Ishikawa (cell line): ENCODE results near the gene CCDC70.
A peak's percentile ranks its signal among the peaks of the same experiment; 100 is the strongest.

ENCODE experiments used
- CEBPB ChIP-seq: IDR thresholded peaks from 2 replicates; pipeline ENCODE4 v1.6.1; 2012
- CREB1 ChIP-seq: IDR thresholded peaks from 2 replicates; pipeline ENCODE4 v1.6.1; 2012; ENCODE audit warnings: low read depth
- EGR1 ChIP-seq: IDR thresholded peaks from 2 replicates; pipeline ENCODE4 v1.6.1; 2012
- EP300 ChIP-seq: IDR thresholded peaks from 2 replicates; pipeline ENCODE4 v1.6.1; 2012; ENCODE audit warnings: borderline replicate concordance
- FOXM1 ChIP-seq: IDR thresholded peaks from 2 replicates; pipeline ENCODE4 v1.6.1; 2012; ENCODE audit warnings: low read depth, borderline replicate concordance
- NFIC ChIP-seq: IDR thresholded peaks from 2 replicates; pipeline ENCODE4 v1.6.1; 2012
- RAD21 ChIP-seq: IDR thresholded peaks from 2 replicates; pipeline ENCODE4 v1.6.1; 2012; ENCODE audit warnings: low read depth
- TAF1 ChIP-seq: IDR thresholded peaks from 2 replicates; pipeline ENCODE4 v1.6.1; 2012; ENCODE audit warnings: low read depth, mild to moderate bottlenecking
- TCF12 ChIP-seq: IDR thresholded peaks from 2 replicates; pipeline ENCODE4 v1.6.1; 2012; ENCODE audit warnings: low read depth
- TEAD4 ChIP-seq: IDR thresholded peaks from 2 replicates; pipeline ENCODE4 v1.6.1; 2012
- YY1 ChIP-seq: IDR thresholded peaks from 2 replicates; pipeline ENCODE4 v1.6.1; 2012; ENCODE audit warnings: low read depth
- ZBTB7A ChIP-seq: IDR thresholded peaks from 2 replicates; pipeline ENCODE4 v1.6.1; 2012; ENCODE audit warnings: low read depth
- TF ChIP-seq, protein P1 (sequence below): IDR thresholded peaks from 2 replicates; pipeline ENCODE4 v1.6.1; 2012
- TF ChIP-seq, protein P2 (sequence below): IDR thresholded peaks from 2 replicates; pipeline ENCODE4 v1.6.1; 2012
- TF ChIP-seq, protein P3 (sequence below): IDR thresholded peaks from 2 replicates; pipeline ENCODE4 v1.6.1; 2012; ENCODE audit warnings: low read depth, mild to moderate bottlenecking

CCDC70 gene

DNA sequence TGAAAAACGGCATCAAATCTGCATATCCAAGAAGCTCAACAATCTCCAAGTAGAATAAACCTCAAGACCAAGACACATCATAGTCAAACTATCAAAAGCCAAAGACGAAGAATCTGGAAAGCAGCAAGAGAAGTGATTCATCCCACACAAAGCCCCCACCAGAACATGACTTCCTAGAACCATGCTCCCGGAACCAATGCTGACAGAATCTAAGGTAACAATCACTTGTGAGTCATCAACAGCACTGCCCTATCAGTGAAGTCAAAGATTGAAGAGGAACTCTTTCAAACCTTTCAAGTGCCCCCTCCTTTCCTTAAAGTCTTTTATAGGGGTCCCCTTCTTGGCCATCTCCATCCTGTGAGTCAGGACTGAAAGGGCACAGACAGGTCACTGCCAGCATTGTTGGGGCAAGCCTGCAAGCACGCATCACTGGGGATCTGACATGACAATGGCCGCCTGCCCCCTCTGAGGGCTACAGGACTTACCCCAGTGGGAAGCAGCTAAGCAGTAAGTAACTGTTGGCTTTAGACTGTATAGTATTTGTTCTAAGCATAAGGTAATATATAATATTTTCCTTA, at the start of gene CCDC70:
Gene CCDC70 (plus strand): TSS at position 247 of the 578 bp plus-strand sequence. CDS start 3,443 bp downstream, outside the sequence.
- no peak for TF ChIP-seq TEAD4
- TF ChIP-seq, protein P1, sequence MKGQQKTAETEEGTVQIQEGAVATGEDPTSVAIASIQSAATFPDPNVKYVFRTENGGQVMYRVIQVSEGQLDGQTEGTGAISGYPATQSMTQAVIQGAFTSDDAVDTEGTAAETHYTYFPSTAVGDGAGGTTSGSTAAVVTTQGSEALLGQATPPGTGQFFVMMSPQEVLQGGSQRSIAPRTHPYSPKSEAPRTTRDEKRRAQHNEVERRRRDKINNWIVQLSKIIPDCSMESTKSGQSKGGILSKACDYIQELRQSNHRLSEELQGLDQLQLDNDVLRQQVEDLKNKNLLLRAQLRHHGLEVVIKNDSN, result no peak
- no peak for TF ChIP-seq TCF12
- no peak for TF ChIP-seq CEBPB
- no peak for TF ChIP-seq EP300
- no peak for TF ChIP-seq FOXM1
- no peak for TF ChIP-seq ZBTB7A
- no peak for TF ChIP-seq TAF1
- TF ChIP-seq CREB1, result no peak

DNA sequence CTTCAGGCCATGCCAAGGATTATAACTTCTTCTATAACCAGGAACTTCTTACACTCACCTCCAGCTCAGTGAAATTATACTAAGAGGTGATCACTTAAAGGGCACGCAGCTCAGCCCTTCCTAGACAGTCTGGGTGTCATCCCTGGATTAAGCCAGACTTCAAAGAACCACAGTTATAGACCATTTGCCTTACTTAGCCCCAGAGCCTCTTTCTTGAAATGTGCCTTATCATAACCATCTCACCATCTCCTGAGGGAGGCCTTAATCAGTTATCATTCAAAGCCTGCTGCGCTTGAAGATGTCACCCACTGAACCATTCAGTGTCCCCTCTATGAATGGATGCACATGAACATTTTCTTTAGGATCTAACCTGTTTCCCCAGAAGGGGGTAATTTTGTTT, 47.7 kb upstream of the CCDC70 start:
- TF ChIP-seq RAD21, result no peak
- no peak for TF ChIP-seq TAF1
- TF ChIP-seq CEBPB, result no peak
- no peak for TF ChIP-seq TCF12
- TF ChIP-seq FOXM1, result no peak
- no peak for TF ChIP-seq CREB1
- TF ChIP-seq, protein P2, sequence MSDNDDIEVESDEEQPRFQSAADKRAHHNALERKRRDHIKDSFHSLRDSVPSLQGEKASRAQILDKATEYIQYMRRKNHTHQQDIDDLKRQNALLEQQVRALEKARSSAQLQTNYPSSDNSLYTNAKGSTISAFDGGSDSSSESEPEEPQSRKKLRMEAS, result no peak
- no peak for TF ChIP-seq ZBTB7A
- TF ChIP-seq, protein P1, result no peak
- TF ChIP-seq TEAD4, result no peak
- no peak for TF ChIP-seq EP300
- TF ChIP-seq, protein P3, sequence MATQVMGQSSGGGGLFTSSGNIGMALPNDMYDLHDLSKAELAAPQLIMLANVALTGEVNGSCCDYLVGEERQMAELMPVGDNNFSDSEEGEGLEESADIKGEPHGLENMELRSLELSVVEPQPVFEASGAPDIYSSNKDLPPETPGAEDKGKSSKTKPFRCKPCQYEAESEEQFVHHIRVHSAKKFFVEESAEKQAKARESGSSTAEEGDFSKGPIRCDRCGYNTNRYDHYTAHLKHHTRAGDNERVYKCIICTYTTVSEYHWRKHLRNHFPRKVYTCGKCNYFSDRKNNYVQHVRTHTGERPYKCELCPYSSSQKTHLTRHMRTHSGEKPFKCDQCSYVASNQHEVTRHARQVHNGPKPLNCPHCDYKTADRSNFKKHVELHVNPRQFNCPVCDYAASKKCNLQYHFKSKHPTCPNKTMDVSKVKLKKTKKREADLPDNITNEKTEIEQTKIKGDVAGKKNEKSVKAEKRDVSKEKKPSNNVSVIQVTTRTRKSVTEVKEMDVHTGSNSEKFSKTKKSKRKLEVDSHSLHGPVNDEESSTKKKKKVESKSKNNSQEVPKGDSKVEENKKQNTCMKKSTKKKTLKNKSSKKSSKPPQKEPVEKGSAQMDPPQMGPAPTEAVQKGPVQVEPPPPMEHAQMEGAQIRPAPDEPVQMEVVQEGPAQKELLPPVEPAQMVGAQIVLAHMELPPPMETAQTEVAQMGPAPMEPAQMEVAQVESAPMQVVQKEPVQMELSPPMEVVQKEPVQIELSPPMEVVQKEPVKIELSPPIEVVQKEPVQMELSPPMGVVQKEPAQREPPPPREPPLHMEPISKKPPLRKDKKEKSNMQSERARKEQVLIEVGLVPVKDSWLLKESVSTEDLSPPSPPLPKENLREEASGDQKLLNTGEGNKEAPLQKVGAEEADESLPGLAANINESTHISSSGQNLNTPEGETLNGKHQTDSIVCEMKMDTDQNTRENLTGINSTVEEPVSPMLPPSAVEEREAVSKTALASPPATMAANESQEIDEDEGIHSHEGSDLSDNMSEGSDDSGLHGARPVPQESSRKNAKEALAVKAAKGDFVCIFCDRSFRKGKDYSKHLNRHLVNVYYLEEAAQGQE, result no peak
- no peak for TF ChIP-seq YY1
- TF ChIP-seq NFIC, result no peak
- TF ChIP-seq EGR1, result no peak

DNA sequence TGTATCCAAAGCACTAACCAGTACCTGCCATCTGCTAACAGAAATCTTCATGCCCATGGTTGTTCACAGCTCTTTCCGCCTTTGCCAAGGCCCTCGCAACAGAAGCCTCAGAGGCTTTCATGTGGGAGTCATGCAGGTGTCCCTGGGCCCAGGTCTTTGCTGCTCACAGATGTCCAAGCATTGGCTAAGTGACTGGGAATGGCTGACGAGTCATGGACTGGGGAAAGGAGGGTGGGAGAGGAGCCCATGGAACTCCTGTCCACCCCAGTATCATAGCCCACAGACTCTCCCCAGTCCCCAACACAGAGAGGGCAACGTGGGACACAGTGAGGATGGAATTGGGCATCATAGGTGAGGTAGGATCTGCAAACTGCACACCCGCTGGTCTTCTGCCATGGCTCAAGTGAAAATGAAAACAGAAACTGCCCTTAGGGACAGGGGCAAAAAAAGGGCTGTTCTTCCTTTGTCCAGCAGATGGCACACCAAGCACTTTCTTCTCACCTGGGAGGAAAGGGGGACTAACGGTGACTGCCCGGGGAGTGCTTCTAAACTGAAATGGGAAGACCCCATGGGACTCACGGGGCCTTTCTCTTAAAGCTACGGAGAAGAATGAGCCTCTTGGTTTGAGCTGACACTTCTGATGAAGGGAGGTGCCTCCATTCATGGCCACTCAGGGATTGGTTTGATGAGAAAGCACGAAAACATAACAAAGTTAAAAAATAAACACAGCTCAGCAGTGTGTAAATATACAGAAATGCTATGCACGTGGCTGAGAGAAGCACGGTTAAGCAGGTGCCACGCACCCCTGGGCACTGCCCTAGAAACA, 46.7 kb upstream of the CCDC70 start:
- peak; percentile 86 for TF ChIP-seq RAD21
- TF ChIP-seq NFIC, result no peak
- no peak for TF ChIP-seq TEAD4

DNA sequence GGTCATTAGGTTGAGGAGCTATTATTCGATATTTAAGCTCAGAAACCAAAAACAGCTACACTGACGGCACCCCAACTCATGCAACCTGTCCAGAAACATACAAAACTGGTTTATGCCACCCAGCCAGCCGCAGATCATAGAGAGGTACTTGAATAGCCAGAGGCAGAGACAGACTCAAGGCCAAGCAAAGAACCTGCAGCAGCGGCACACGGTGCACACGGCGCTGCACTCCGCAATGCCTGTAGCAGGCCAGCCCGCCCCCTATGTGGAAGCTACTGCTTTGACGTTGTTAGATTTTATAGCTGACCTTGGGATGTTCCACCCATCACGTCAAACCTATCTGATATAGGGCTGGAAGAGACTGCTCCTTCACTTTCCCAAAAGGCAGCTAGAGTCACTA, 45.9 kb upstream of the CCDC70 start:
- no peak for TF ChIP-seq CREB1
- TF ChIP-seq, protein P2, result no peak
- TF ChIP-seq RAD21, result no peak
- no peak for TF ChIP-seq TEAD4
- TF ChIP-seq, protein P1, result no peak
- no peak for TF ChIP-seq EGR1
- TF ChIP-seq, protein P3, result no peak

DNA sequence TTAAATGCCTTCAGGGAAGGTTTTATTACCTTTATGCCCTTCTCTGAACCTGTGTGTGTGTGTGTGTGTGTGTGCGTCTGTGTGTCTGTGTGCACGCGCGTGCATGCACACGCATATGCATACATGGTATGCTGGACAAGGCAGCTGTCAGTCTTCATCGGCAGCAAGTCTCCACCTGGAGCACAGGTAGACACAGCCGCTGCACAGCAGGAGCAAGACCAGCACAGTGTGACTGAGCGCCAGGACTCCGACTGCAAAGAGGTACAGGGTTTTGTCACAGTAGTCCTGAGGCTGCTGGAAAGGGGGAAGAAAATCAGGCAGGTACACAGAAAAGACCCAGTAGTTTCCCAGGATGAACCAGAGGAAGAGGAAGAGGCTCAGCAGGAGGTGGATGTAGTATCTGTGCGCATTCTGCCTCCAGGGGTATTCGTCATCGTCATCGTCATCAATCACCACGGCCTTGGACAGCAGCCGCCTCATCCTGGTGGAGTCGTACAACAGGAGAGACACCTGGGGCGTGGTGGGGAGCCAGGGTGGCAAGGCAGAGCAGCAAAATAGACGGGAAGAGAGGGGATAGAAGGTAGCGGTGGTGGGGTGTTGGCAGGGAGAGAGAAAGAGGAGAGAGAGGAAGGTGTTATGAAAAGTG, 45.0 kb upstream of the CCDC70 start:
- no peak for TF ChIP-seq EGR1
- no peak for TF ChIP-seq CEBPB
- TF ChIP-seq, protein P1, result no peak
- TF ChIP-seq YY1, result no peak
- TF ChIP-seq, protein P2, result no peak
- TF ChIP-seq ZBTB7A, result no peak
- no peak for TF ChIP-seq NFIC
- no peak for TF ChIP-seq TCF12
- TF ChIP-seq EP300, result no peak
- no peak for TF ChIP-seq TAF1
- TF ChIP-seq, protein P3, result no peak
- TF ChIP-seq RAD21, result no peak
- TF ChIP-seq TEAD4, result no peak
